ENCODE measurements around the gene TLR10.

DNA sequence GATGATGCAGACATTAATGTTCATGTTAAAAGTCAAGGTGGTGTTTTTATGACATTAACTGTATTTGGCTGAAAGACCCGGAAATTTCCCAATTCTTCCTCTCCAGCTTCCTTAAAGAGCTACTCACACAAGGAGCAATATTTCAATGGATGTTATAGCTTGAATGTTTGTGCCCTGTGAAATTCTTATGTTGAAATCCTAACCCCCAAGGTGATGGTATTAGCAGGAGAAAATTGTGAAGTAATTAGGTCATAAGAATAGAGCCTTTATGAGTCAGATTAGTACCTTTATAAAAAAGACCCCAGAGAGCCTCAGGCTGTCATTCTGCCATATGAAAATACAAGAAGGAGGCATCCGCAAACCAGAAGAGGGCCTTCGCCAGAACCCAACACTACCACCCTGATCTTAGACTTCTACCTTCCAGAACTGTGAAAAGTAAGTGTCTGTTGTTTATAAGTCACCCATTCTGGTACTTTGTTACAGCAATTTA, 18.2 kb upstream of the TLR10 start:
- TF ChIP-seq, protein P1, sequence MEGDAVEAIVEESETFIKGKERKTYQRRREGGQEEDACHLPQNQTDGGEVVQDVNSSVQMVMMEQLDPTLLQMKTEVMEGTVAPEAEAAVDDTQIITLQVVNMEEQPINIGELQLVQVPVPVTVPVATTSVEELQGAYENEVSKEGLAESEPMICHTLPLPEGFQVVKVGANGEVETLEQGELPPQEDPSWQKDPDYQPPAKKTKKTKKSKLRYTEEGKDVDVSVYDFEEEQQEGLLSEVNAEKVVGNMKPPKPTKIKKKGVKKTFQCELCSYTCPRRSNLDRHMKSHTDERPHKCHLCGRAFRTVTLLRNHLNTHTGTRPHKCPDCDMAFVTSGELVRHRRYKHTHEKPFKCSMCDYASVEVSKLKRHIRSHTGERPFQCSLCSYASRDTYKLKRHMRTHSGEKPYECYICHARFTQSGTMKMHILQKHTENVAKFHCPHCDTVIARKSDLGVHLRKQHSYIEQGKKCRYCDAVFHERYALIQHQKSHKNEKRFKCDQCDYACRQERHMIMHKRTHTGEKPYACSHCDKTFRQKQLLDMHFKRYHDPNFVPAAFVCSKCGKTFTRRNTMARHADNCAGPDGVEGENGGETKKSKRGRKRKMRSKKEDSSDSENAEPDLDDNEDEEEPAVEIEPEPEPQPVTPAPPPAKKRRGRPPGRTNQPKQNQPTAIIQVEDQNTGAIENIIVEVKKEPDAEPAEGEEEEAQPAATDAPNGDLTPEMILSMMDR (IDR thresholded peaks at IDR 0.05) = no peak
- TF ChIP-seq POLR2AphosphoS5 (IDR thresholded peaks at IDR 0.05) = no peak
